CD14-positive monocyte (primary cell): Measurements from ENCODE around the gene DOCK10. TPM values are rescaled to one million over a fixed set of nuclear protein-coding genes. Genes with fewer than 3 reads are reported as not detected.

Source experiments
- DNase-seq, 3 donors: peaks; one replicate each; pipeline ENCODE4 v3.0.0-alpha.2; 2011 to 2022
- H2AFZ ChIP-seq: 2 replicates; pipeline ENCODE4 v1.6.0; 2012; ENCODE audit warnings: mild to moderate bottlenecking, low read depth, low read length, inconsistent platforms; ENCODE audit not compliant: insufficient read depth, poor library complexity, severe bottlenecking
- H3K27ac ChIP-seq, 2 donors: 1 replicate in 1 of 2; 2 replicates in 1 of 2; pipeline ENCODE4 v1.5.1; 2012 to 2013; ENCODE audit warnings: low read length in 2 of 2, control low read depth in 1 of 2, inconsistent platforms in 1 of 2, low read depth in 1 of 2, mild to moderate bottlenecking in 1 of 2
- H3K27me3 ChIP-seq, 2 donors: one replicate each; pipeline versions ENCODE4 v1.6.0 to v1.6.1; 2011 to 2013; ENCODE audit warnings: low read length in 2 of 2; ENCODE audit not compliant: control insufficient read depth in 2 of 2, insufficient read depth in 2 of 2
- H3K36me3 ChIP-seq, 2 donors: replicated peaks in 1 of 2; 1 replicate in 1 of 2; 2 replicates in 1 of 2; pipeline versions ENCODE4 v1.5.1 to v1.6.1; 2012 to 2013; ENCODE audit warnings: low read length in 2 of 2, control low read depth in 1 of 2, inconsistent platforms in 1 of 2, mild to moderate bottlenecking in 1 of 2; ENCODE audit not compliant: insufficient read depth in 2 of 2, control insufficient read depth in 1 of 2
- H3K4me1 ChIP-seq, 2 donors: 1 replicate in 1 of 2; 2 replicates in 1 of 2; pipeline versions ENCODE4 v1.5.1 to v1.6.1; 2012 to 2013; ENCODE audit warnings: low read length in 2 of 2, control low read depth in 1 of 2, inconsistent platforms in 1 of 2, mild to moderate bottlenecking in 1 of 2, moderate library complexity in 1 of 2; ENCODE audit not compliant: insufficient read depth in 2 of 2, control insufficient read depth in 1 of 2
- H3K4me2 ChIP-seq: replicated peaks from 2 replicates; pipeline ENCODE3; 2012; ENCODE audit warnings: low read length, moderate library complexity, mild to moderate bottlenecking; ENCODE audit not compliant: poor library complexity, severe bottlenecking; ENCODE audit errors: extremely low read depth
- H3K4me3 ChIP-seq, 3 experiments: fragments of 200-600 bp in 1 of 3; sonication (generic) in 1 of 3; replicated peaks in 1 of 3; 1 replicate in 2 of 3; 2 replicates in 1 of 3; pipeline ENCODE4 v1.5.1; 2011 to 2013; ENCODE audit warnings: low read length in 3 of 3, mild to moderate bottlenecking in 3 of 3, control low read depth in 2 of 3, low read depth in 2 of 3, inconsistent platforms in 1 of 3, moderate library complexity in 1 of 3
- H3K79me2 ChIP-seq: 2 replicates; pipeline ENCODE4 v1.6.0; 2012; ENCODE audit warnings: mild to moderate bottlenecking, control low read depth, inconsistent platforms, low read length, moderate library complexity; ENCODE audit not compliant: insufficient read depth
- H3K9ac ChIP-seq: 2 replicates; pipeline ENCODE4 v1.6.0; 2017; ENCODE audit warnings: low read length, mild to moderate bottlenecking; ENCODE audit not compliant: insufficient read depth, poor library complexity, severe bottlenecking
- H3K9me3 ChIP-seq, 2 donors: replicated peaks in 1 of 2; 1 replicate in 1 of 2; 2 replicates in 1 of 2; pipeline versions ENCODE4 v1.5.1 to v1.6.1; 2012 to 2013; ENCODE audit warnings: low read length in 2 of 2, control low read depth in 1 of 2; ENCODE audit not compliant: control insufficient read depth in 1 of 2, insufficient read depth in 1 of 2
- H4K20me1 ChIP-seq: 2 replicates; pipeline ENCODE4 v1.6.0; 2012; ENCODE audit warnings: mild to moderate bottlenecking, low read length, control low read depth, moderate library complexity; ENCODE audit not compliant: insufficient read depth
- H3K27ac Mint-ChIP-seq, 7 donors: one replicate each; pipeline ENCODE4 v1.8.0; 2020; ENCODE audit warnings: mild to moderate bottlenecking in 7 of 7, mixed read lengths in 7 of 7, moderate library complexity in 6 of 7, inconsistent platforms in 2 of 7
- H3K27me3 Mint-ChIP-seq, 3 donors: one replicate each; pipeline ENCODE4 v1.8.0; 2021 to 2022; ENCODE audit warnings: low read depth in 3 of 3, mild to moderate bottlenecking in 3 of 3, mixed read lengths in 3 of 3, moderate library complexity in 3 of 3, inconsistent platforms in 1 of 3
- H3K36me3 Mint-ChIP-seq, 2 donors: one replicate each; pipeline ENCODE4 v1.8.0; 2020; ENCODE audit warnings: mixed read lengths in 2 of 2, inconsistent platforms in 1 of 2, mild to moderate bottlenecking in 1 of 2
- H3K4me1 Mint-ChIP-seq: one replicate; pipeline ENCODE4 v1.8.0; 2020; ENCODE audit warnings: mild to moderate bottlenecking, mixed read lengths
- H3K4me3 Mint-ChIP-seq, 2 donors: one replicate each; pipeline ENCODE4 v1.8.0; 2020; ENCODE audit warnings: mild to moderate bottlenecking in 2 of 2, mixed read lengths in 2 of 2, moderate library complexity in 1 of 2
- H3K9me3 Mint-ChIP-seq, 7 donors: one replicate each; pipeline ENCODE4 v1.8.0; 2020 to 2022; ENCODE audit warnings: mixed read lengths in 7 of 7, mild to moderate bottlenecking in 6 of 7, moderate library complexity in 6 of 7, inconsistent platforms in 2 of 7
- CTCF ChIP-seq: fragments of 200-600 bp; IDR thresholded peaks from one replicate; pipeline ENCODE4 v1.8.0; 2022; ENCODE audit warnings: antibody characterized with exemption, mild to moderate bottlenecking
- WGBS: methylation state at CpG from one replicate; pipeline ENCODE4 v1.1.5; 2013; ENCODE audit warnings: missing lambda C conversion rate; ENCODE audit not compliant: insufficient coverage; 5-methylcytosine and 5-hydroxymethylcytosine counted together
- intact Hi-C, 2 donors: fragments of 100-400 bp; cut with micrococcal nuclease; formaldehyde crosslinking; loops; one replicate each; pipeline versions ENCODE4 v1.15.0 to v1.15.1; 2023
- polyA plus RNA-seq, 3 donors: library from polyadenylated mRNA; depleted of rRNA in 1 of 3; unstranded in 2 of 3; stranded (reverse) in 1 of 3; fragments of 300-500 nt in 2 of 3; fragments of >200 nt in 1 of 3; fragmentation: Illumina TruSeq in 2 of 3; gene quantifications; 1 replicate in 2 of 3; 2 replicates in 1 of 3; pipeline ENCODE4 v1.2.3, GENCODE V29; 2012 to 2021

DOCK10 gene
- polyA plus RNA-seq, 3 donors, result 9.5 to 30.9 (median 16.5) TPM

GRCh38 chr2:224987733-224988132 lies 54.5 kb downstream of the DOCK10 start:
- Histone ChIP-seq H3K36me3 (peaks cover 0 to 29% of the 10 kb centered on the region in 2 donors), H2AFZ (no peak overlapping the region), H3K4me2 (no peak overlapping the region), H3K79me2 (peaks cover 84% of the 10 kb centered on the region), H3K27me3 (no peaks in the 10 kb centered on the region), H4K20me1 (peaks cover 16% of the 10 kb centered on the region), H3K27ac (no peak overlapping the region), H3K9me3 (no peaks in the 10 kb centered on the region), H3K9ac (no peak overlapping the region), H3K4me3 (no peak overlapping the region), H3K4me1 (peaks cover 16 to 25% of the 10 kb centered on the region in 2 donors)
- peaks cover 42% of the 10 kb centered on the region for H3K4me1 Mint-ChIP-seq
- DNase-seq, result no peak
- H3K9me3 Mint-ChIP-seq, result no peaks in the 10 kb centered on the region
- peaks cover 0 to 2% (median 0%) of the 10 kb centered on the region in 3 donors for H3K27me3 Mint-ChIP-seq
- no peak for TF ChIP-seq CTCF
- peak overlapping the region in 2 of 7 donors; percentile 24 to 36 for H3K27ac Mint-ChIP-seq
- 100% methylated on average over 1 of the region's 4 CpGs for WGBS
- H3K4me3 Mint-ChIP-seq, result no peak overlapping the region
- intact Hi-C loops, result no loop called here
- H3K36me3 Mint-ChIP-seq, result peaks cover 18 to 26% of the 10 kb centered on the region in 2 donors

GRCh38 chr2:224986477-224986876 lies 55.8 kb downstream of the DOCK10 start:
- H3K4me1 Mint-ChIP-seq, result peaks cover 46% of the 10 kb centered on the region

More at GRCh38 chr2:224986477-224986876, 55.8 kb downstream of the DOCK10 start:
- Histone ChIP-seq H4K20me1 (peaks cover 17% of the 10 kb centered on the region), H3K4me3 (no peak overlapping the region), H3K79me2 (peaks cover 86% of the 10 kb centered on the region), H3K27ac (no peak overlapping the region), H2AFZ (no peak overlapping the region), H3K36me3 (peaks cover 0 to 29% of the 10 kb centered on the region in 2 donors), H3K9ac (no peak overlapping the region), H3K4me2 (no peak overlapping the region), H3K27me3 (no peaks in the 10 kb centered on the region), H3K9me3 (no peaks in the 10 kb centered on the region), H3K4me1 (peaks cover 20 to 25% of the 10 kb centered on the region in 2 donors)
- no CpG with 5 or more reads among the region's 1 CpG for WGBS
- intact Hi-C loops, result no loop called here
- Mint-ChIP-seq H3K9me3 (no peaks in the 10 kb centered on the region), H3K4me3 (no peak overlapping the region), H3K27ac (peak overlapping the region in 1 of 7 donors; percentile 58), H3K36me3 (peaks cover 21 to 27% of the 10 kb centered on the region in 2 donors), H3K27me3 (peaks cover 0 to 2% (median 0%) of the 10 kb centered on the region in 3 donors)
- TF ChIP-seq CTCF, result no peak
- no peak for DNase-seq
